SK-N-SH treated with all-trans-retinoic acid at 6 μM for 48 hours (cell line): ENCODE results near the gene SVIL.

ENCODE experiments used
- ARNTL ChIP-seq: fragments of 450-650 bp; formaldehyde crosslinking; IDR thresholded peaks from 2 replicates; pipeline ENCODE4 v1.5.0; 2020; ENCODE audit warnings: low read depth, mild to moderate bottlenecking, moderate library complexity, borderline replicate concordance
- CSRNP3 ChIP-seq: fragments of 250-450 bp; sonication (Bioruptor Pico); IDR thresholded peaks from 2 replicates; pipeline ENCODE4 v1.5.1; 2021; ENCODE audit warnings: mild to moderate bottlenecking, moderate library complexity
- GLIS3 ChIP-seq: fragments of 250-450 bp; sonication (Bioruptor Pico); IDR thresholded peaks from 2 replicates; pipeline ENCODE4 v1.5.0; 2020; ENCODE audit warnings: mild to moderate bottlenecking, moderate library complexity
- ZFP30 ChIP-seq: fragments of 450-650 bp; formaldehyde crosslinking; IDR thresholded peaks from 2 replicates; pipeline ENCODE4 v1.5.0; 2022; ENCODE audit warnings: mild to moderate bottlenecking, moderate library complexity
- ZNF565 ChIP-seq: fragments of 450-650 bp; formaldehyde crosslinking; conservative IDR thresholded peaks from 2 replicates; pipeline ENCODE4 v1.5.0; 2020; ENCODE audit warnings: low read depth, mild to moderate bottlenecking, moderate library complexity
- TF ChIP-seq, protein P1 (sequence below): fragments of 250-450 bp; sonication (Bioruptor Pico); IDR thresholded peaks from 2 replicates; pipeline ENCODE4 v1.8.0; 2020; ENCODE audit warnings: mild to moderate bottlenecking, moderate library complexity, borderline replicate concordance

GRCh38 chr10:29656451-29656992 is 21.8 kb upstream of the SVIL start:
- no peak for TF ChIP-seq CSRNP3 (CRISPR knock-in tag)
- no peak for TF ChIP-seq GLIS3 (CRISPR knock-in tag)
- TF ChIP-seq, protein P1, sequence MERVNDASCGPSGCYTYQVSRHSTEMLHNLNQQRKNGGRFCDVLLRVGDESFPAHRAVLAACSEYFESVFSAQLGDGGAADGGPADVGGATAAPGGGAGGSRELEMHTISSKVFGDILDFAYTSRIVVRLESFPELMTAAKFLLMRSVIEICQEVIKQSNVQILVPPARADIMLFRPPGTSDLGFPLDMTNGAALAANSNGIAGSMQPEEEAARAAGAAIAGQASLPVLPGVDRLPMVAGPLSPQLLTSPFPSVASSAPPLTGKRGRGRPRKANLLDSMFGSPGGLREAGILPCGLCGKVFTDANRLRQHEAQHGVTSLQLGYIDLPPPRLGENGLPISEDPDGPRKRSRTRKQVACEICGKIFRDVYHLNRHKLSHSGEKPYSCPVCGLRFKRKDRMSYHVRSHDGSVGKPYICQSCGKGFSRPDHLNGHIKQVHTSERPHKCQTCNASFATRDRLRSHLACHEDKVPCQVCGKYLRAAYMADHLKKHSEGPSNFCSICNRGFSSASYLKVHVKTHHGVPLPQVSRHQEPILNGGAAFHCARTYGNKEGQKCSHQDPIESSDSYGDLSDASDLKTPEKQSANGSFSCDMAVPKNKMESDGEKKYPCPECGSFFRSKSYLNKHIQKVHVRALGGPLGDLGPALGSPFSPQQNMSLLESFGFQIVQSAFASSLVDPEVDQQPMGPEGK = no peak
- no peak for TF ChIP-seq ZFP30 (CRISPR knock-in tag)
- TF ChIP-seq ARNTL = no peak
- TF ChIP-seq ZNF565 (CRISPR knock-in tag) = no peak
